HL-60 (cell line): ENCODE results near the gene PAH.

Source experiments
- DNase-seq, 2 experiments: peaks; one replicate each; pipeline ENCODE4 v3.0.0-alpha.2; 2010 to 2020; ENCODE audit warnings: low read depth in 1 of 2, low spot score in 1 of 2
- H3K27ac ChIP-seq: fragments of 250-450 bp; sonication (Bioruptor Pico); replicated peaks from 2 replicates; pipeline ENCODE4 v1.5.1; 2020; ENCODE audit warnings: mild to moderate bottlenecking, moderate library complexity
- H3K27me3 ChIP-seq: fragments of 250-450 bp; sonication (Bioruptor Pico); 2 replicates; pipeline ENCODE4 v1.5.1; 2021; ENCODE audit warnings: mild to moderate bottlenecking, moderate library complexity; ENCODE audit not compliant: insufficient read depth, poor library complexity, severe bottlenecking
- H3K4me3 ChIP-seq: replicated peaks from 2 replicates; pipeline ENCODE4 v1.5.1; 2011; ENCODE audit warnings: mild to moderate bottlenecking, control low read depth, low read length; ENCODE audit not compliant: insufficient read depth
- CTCF ChIP-seq: IDR thresholded peaks from one replicate; pipeline ENCODE4 v1.5.1; 2011; ENCODE audit warnings: low read length, control low read depth, inconsistent platforms; ENCODE audit not compliant: insufficient read depth
- GABPA ChIP-seq: IDR thresholded peaks from 2 replicates; pipeline ENCODE4 v1.6.1; 2012; ENCODE audit warnings: low read depth
- POLR2AphosphoS5 ChIP-seq: IDR thresholded peaks from 2 replicates; pipeline ENCODE4 v1.6.1; 2012; ENCODE audit warnings: low read depth
- REST ChIP-seq: IDR thresholded peaks from 2 replicates; pipeline ENCODE4 v1.6.1; 2012; ENCODE audit warnings: low read depth; ENCODE audit not compliant: insufficient replicate concordance
- SPI1 ChIP-seq: IDR thresholded peaks from 2 replicates; pipeline ENCODE4 v1.6.1; 2012; ENCODE audit warnings: low read depth, mild to moderate bottlenecking, borderline replicate concordance

PAH gene

GRCh38 chr12:102888511-102888910 is 28.5 kb downstream of the PAH start:
- DNase-seq, result no peak
- Histone ChIP-seq H3K27ac (no peak overlapping the region), H3K4me3 (no peak overlapping the region), H3K27me3 (no peaks in the 10 kb centered on the region)
- TF ChIP-seq POLR2AphosphoS5 (no peak), GABPA (no peak), REST (no peak), SPI1 (no peak), CTCF (no peak)

DNA sequence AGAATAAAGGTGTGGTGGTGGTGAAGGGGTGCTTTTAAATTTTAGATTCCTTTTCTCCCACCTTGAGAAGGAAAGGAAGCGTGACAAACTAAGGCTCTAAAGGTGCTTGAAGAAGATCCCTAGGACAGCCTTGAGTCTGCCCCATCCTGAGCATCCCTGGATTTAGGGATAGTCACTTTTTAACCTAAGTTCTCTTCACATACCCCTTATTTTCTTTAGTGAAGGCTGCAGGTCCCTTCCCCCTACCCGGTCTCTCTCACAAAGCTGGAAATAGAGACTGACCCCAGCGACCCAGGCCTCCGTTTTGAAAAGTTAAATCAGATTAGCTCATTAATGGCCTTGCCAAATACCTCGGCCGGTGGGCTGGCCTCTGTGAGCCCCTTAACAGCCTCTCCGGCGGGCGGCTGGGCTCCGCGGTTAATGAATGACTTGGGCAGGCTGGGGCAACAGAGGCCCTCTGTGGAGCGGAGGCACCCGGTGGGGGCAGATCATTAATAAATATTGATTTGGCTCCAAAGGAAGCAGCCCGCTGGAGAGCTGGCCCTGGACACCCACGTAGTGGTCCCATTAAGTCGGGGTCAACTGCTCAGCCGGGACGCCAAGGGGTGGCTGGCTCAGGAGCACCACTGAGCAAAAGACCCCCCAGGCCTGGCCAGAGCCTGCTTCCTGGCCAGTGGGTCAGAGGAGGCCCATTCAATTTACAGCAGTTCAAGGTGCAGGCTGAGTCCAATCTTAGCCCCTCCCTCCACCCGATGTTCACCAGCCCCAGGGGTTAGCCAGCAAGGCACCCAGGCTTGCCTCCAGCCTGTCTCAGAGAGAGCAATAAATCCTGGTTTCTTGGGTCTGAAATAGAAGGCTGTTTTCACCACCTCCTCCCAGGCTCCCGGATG is 31.8 kb downstream of the PAH start:
- Histone ChIP-seq H3K27me3 (no peaks in the 10 kb centered on the region), H3K27ac (no peak overlapping the region), H3K4me3 (no peak overlapping the region)
- no peak for DNase-seq
- TF ChIP-seq REST, result no peak
- TF ChIP-seq POLR2AphosphoS5, result no peak
- no peak for TF ChIP-seq SPI1
- no peak for TF ChIP-seq CTCF
- TF ChIP-seq GABPA, result no peak

GRCh38 chr12:102883204-102883799 is 33.7 kb downstream of the PAH start:
- no peak overlapping the region for H3K4me3 ChIP-seq
- H3K27me3 ChIP-seq, result no peaks in the 10 kb centered on the region
- H3K27ac ChIP-seq, result no peak overlapping the region
- TF ChIP-seq SPI1 (no peak), POLR2AphosphoS5 (no peak), CTCF (peak; percentile 75), GABPA (no peak)
- peak in 1 of 2 experiments; percentile 20 for DNase-seq
